ENCODE data around the gene ZNF366.

Gene ZNF366

GRCh38 chr5:72498284-72498683, 8.9 kb downstream of the ZNF366 start:
- no peak overlapping the region for H3K4me3 ChIP-seq (ENCODE audit: low read depth, low read length)

GRCh38 chr5:72497823-72498222, 9.4 kb downstream of the ZNF366 start:
- no peak overlapping the region for H3K4me3 ChIP-seq (ENCODE audit: low read depth, low read length)

- H3K4me3 ChIP-seq (ENCODE audit: low read depth, low read length): no peak overlapping the region
Measured at GRCh38 chr5:72495410-72495809, 11.8 kb downstream of the ZNF366 start.

GRCh38 chr5:72494623-72495124, 12.5 kb downstream of the ZNF366 start:
- H3K4me3 ChIP-seq (ENCODE audit: low read depth, low read length): no peak overlapping the region

DNA sequence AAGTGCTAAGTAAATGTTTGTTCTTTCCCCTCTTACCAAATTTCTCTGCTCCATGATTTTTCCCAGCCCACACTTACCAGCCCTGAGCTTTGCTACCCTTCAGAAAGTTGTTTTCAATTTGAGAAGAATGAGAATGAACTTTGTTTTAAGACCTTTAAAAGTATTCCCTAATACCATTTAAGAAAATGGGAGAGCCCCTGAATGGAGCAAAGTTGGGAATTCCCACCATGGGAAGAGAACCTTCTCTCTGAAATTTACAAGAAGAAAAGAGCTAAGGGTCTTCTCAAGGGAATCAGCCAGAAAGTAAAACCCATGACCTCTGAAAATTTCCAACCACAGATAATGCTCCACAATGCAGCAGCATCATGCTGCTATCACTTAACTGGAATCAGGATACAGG, 17.7 kb downstream of the ZNF366 start:
- no peak overlapping the region for H3K4me3 ChIP-seq (ENCODE audit: low read depth, low read length)

DNA sequence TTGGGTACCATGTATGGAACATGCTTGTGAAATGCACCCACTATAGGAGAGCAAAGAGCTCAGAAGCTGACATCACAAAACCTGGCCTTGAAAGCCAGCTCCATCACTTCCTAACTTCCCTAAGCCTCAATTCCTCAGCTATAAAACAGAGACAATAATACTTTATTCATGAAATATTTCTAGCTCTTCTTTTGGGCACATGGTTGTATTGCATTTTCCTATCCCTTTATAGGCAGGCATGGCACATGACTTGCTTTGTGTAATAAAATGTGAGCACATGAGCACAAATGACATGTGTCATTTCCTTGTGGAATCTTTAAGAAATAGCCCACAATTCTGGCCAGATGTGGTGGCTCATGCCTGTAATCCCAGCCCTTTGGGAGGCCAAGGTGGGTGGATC, 18.5 kb downstream of the ZNF366 start:
- no peak overlapping the region for H3K4me3 ChIP-seq (ENCODE audit: low read depth, low read length)

- no peak overlapping the region for H3K4me3 ChIP-seq (ENCODE audit: low read depth, low read length)
Measured at GRCh38 chr5:72487177-72487576, 20.0 kb downstream of the ZNF366 start.

- no peak overlapping the region for H3K4me3 ChIP-seq (ENCODE audit: low read depth, low read length)
Measured at GRCh38 chr5:72486371-72486770, 20.8 kb downstream of the ZNF366 start.

- no peak overlapping the region for H3K4me3 ChIP-seq (ENCODE audit: low read depth, low read length)
Measured at GRCh38 chr5:72485430-72485974, 21.7 kb downstream of the ZNF366 start.

DNA sequence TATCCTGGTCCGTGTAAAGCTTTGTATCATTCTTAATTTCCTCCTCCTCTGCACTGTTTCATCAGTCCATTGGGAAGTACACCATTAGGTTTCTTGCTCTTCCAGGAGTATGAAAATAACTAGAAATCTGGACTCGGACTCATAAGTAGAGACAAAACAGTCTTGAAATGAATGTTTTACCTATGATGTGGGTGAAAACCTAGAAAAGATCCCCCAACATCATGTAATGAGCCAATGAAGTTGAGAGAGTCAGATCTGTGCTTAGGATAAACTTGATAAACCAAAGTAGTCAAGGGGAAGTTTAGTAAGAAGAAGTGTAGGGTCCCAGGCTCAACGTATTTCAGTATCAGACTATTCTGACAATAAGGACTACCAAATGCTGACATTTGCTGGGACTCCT, 25.2 kb downstream of the ZNF366 start:
- H3K4me3 ChIP-seq (ENCODE audit: low read depth, low read length): no peak overlapping the region

DNA sequence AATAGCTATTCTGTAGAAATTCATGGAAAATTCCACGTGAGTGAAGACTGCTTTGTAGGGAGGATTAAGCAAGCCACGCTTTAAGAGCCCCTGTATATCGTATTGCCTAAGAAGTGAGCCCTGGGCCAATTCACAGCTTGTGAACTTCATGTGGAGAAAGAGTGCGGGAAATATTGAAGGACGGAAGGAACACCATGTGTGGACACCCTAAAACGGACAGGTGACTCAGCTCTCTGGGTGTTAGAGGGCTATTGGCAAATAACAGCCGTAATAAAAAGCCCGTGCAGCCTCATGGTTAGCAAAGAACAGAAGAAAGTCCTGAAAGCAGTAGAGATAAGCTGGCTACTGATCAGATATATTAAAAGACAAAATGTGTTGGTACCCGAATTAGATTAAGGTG, 26.4 kb downstream of the ZNF366 start:
- no peak overlapping the region for H3K4me3 ChIP-seq (ENCODE audit: low read depth, low read length)

DNA sequence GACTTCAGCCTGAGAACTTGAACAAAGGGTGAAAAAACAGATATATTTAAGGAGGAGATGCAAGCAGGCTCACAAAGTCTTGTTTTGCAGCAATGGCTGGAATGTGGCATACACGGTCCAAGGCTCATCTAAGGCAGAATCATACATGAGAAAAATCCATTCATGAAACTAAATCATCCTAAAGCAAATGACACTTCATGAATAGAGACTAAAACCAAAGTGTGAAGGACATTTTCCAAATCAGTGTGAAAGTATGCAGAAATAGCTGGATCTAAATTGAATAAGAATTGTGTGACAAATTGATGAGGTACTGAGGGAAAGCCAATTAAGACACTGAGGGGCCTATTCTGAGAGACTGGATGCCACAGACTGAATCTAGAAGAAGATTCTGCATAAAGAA, 27.3 kb downstream of the ZNF366 start:
- H3K4me3 ChIP-seq (ENCODE audit: low read depth, low read length): no peak overlapping the region

GRCh38 chr5:72478684-72479083, 28.5 kb downstream of the ZNF366 start:
- no peak overlapping the region for H3K4me3 ChIP-seq (ENCODE audit: low read depth, low read length)

DNA sequence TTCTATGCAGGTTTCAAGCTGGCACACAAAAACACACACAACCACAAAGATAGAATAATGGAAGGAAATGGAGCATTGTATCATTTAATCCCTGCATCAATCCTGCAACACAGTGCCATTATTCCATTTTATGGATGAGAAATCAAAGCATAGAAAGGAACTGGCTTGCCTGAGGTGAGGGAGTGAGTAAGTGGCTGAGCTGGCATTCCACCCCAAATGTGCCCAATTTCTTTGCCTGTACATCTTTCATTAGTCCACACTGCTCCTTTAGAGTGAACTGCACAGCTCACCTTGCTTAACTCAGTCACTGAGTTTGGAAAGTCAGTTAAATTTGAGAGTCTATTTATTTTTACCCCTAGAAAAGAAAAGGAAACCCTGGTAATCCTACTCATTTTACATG, 28.9 kb downstream of the ZNF366 start:
- H3K4me3 ChIP-seq (ENCODE audit: low read depth, low read length): no peak overlapping the region

DNA sequence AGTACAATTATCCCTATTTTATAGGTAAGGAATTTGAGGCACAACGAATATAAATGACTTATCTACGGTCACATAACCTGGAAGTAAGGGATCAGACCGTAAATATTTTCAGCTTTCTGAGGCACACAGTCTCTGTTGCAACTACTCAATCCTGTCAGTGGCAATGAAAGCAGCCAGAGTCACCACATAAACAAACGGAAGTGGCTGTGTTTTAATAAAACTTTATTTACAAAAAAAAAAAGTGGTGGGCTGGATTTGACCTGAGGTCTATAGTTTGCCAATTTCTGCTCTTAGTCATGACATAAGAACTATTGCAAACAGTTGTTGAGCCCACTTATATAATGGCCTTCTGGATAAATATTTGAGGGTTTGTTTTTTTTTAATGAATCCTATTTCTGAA, 29.6 kb downstream of the ZNF366 start:
- no peak overlapping the region for H3K4me3 ChIP-seq (ENCODE audit: low read depth, low read length)

- H3K4me3 ChIP-seq (ENCODE audit: low read depth, low read length): no peak overlapping the region
Measured at GRCh38 chr5:72477176-72477575, 30.0 kb downstream of the ZNF366 start.

DNA sequence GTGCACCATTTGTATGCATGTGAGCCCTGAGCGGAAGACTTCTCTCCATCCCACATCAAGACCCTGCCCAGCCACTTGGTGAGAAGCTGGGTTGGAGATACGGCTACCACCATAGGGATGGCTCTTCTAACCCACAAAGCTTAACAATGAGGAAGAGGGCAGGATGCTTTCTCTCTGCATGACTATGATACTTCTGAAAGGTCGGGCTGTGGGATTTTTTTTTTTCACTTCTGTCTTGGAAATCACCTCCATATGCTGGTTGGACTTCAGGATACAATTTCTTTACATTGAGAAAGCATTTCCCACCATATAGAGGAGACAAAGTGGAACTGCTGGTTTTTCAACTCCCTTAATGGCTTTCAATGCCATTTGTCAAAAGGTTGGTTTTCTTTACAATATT, 30.5 kb downstream of the ZNF366 start:
- H3K4me3 ChIP-seq (ENCODE audit: low read depth, low read length): no peak overlapping the region

GRCh38 chr5:72476275-72476674, 30.9 kb downstream of the ZNF366 start:
- no peak overlapping the region for H3K4me3 ChIP-seq (ENCODE audit: low read depth, low read length)

DNA sequence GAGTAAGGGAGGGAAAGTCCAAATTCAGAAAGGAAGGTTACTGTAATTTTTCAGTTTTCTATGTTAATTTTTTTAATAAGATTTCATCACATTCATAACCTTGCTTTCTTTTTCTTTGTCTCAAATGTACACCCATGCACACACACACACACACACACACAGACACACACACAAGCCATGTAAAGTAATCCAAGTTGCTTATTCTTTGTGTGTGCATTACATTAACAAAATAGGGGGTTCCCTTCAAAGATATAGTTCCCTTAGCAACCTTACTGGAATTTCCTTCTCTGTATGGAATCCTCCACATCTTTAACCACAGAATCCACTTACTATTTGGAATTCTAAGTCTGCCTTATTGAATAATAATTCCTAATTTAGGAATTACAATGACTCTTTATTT, 32.7 kb downstream of the ZNF366 start:
- no peak overlapping the region for H3K4me3 ChIP-seq (ENCODE audit: low read depth, low read length)

GRCh38 chr5:72474046-72474500, 33.1 kb downstream of the ZNF366 start:
- H3K4me3 ChIP-seq (ENCODE audit: low read depth, low read length): no peak overlapping the region

GRCh38 chr5:72472666-72473422, 34.4 kb downstream of the ZNF366 start:
- H3K4me3 ChIP-seq (ENCODE audit: low read depth, low read length): no peak overlapping the region

DNA sequence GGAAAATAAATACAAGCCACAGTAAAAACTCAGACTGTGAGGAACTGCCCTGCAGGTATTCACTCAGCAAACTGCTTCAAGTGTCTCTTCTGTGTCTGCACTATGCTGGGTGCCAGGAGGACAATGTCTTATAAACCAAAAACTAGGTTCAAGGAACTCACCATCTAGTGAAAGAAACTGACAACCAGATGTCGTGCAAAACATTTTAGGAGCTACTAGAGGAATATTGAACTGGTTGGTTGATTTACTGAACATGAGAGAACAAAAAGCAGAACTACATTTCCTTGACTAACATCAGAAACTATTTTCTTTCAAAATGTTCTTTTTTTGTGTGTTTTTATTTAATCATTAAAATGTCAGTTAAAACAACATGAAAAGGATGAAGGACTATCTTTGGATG, 35.2 kb downstream of the ZNF366 start:
- H3K4me3 ChIP-seq (ENCODE audit: low read depth, low read length): no peak overlapping the region

GRCh38 chr5:72470826-72471225, 36.4 kb downstream of the ZNF366 start:
- H3K4me3 ChIP-seq (ENCODE audit: low read depth, low read length): no peak overlapping the region

Measured in iPS-11a (cell line).